BJ (cell line): Measurements from ENCODE around the gene OSGEP. TPM values are rescaled to one million over a fixed set of nuclear protein-coding genes. Genes with fewer than 3 reads are reported as not detected.

ENCODE experiments used
- CTCF ChIA-PET: fragments of 350-600 bp; formaldehyde crosslinking; extraction: SDS; loops from one replicate; lab custom pipeline; 2021; ENCODE audit warnings: antibody characterized with exemption, inconsistent platforms; lab: Yijun Ruan, JAX
- POLR2A ChIA-PET: fragments of 300-600 bp; sonication (Branson Sonifier 250); formaldehyde crosslinking; extraction: SDS; loops from one replicate; lab custom pipeline; 2021; ENCODE audit warnings: antibody characterized with exemption; lab: Charles Lee
- DNase-seq: peaks from one replicate; pipeline ENCODE4 v3.0.0-alpha.2; 2011; ENCODE audit warnings: low read depth
- H3K27me3 ChIP-seq: 2 replicates; pipeline ENCODE4 v1.6.0; 2011; ENCODE audit warnings: low read length; ENCODE audit not compliant: control insufficient read depth, insufficient read depth
- H3K36me3 ChIP-seq: 2 replicates; pipeline ENCODE4 v1.5.1; 2011; ENCODE audit warnings: low read length; ENCODE audit not compliant: control insufficient read depth, insufficient read depth
- H3K4me3 ChIP-seq: 2 replicates; pipeline ENCODE4 v1.5.1; 2011; ENCODE audit warnings: low read depth, mild to moderate bottlenecking, control low read depth, low read length
- polyA plus RNA-seq: library from polyadenylated mRNA; depleted of rRNA; stranded (reverse); fragments of >200 nt; gene quantifications from 2 replicates; pipeline ENCODE4 v1.2.3, GENCODE V29; 2011
- TF ChIP-seq, protein P1 (sequence below): IDR thresholded peaks from 2 replicates; pipeline ENCODE4 v1.5.1; 2011; ENCODE audit warnings: low read depth, mild to moderate bottlenecking, control low read depth, inconsistent platforms, low read length, moderate library complexity; ENCODE audit not compliant: insufficient read depth

OSGEP gene
- polyA plus RNA-seq, 1 experiment = 28.9 TPM

DNA sequence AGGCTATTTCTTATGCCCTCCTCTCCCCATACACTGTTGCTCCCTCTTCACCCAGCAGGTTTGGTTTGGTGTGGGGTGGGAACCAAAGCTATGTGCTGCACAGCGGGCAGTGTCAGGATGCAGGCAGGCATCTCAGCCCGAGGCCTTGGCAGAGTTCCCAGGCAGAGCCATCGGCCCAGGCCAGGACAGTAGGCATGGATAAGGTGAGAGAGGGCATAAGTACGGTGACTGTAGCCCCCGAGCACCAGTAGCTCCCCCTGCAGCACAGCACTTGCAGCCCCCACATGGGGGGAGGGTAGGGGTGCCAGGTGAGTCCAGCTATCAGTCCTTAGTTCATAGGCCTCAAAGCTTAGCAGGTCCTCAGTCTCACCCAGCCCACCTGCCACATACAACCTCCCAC, 25.8 kb downstream of the OSGEP start:
- no peaks in the 10 kb centered on the region for H3K36me3 ChIP-seq
- TF ChIP-seq, protein P1, sequence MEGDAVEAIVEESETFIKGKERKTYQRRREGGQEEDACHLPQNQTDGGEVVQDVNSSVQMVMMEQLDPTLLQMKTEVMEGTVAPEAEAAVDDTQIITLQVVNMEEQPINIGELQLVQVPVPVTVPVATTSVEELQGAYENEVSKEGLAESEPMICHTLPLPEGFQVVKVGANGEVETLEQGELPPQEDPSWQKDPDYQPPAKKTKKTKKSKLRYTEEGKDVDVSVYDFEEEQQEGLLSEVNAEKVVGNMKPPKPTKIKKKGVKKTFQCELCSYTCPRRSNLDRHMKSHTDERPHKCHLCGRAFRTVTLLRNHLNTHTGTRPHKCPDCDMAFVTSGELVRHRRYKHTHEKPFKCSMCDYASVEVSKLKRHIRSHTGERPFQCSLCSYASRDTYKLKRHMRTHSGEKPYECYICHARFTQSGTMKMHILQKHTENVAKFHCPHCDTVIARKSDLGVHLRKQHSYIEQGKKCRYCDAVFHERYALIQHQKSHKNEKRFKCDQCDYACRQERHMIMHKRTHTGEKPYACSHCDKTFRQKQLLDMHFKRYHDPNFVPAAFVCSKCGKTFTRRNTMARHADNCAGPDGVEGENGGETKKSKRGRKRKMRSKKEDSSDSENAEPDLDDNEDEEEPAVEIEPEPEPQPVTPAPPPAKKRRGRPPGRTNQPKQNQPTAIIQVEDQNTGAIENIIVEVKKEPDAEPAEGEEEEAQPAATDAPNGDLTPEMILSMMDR = no peak
- DNase-seq = no peak
- no peaks in the 10 kb centered on the region for H3K27me3 ChIP-seq
- no peak overlapping the region for H3K4me3 ChIP-seq
- CTCF ChIA-PET = interaction anchor here (1.0 to 3.0 kb wide), 3 partner anchors 12 to 15 kb away, joined by 4 to 11 read pairs (median 4); no protein-coding TSS in a partner anchor
- POLR2A ChIA-PET = no interaction called here

DNA sequence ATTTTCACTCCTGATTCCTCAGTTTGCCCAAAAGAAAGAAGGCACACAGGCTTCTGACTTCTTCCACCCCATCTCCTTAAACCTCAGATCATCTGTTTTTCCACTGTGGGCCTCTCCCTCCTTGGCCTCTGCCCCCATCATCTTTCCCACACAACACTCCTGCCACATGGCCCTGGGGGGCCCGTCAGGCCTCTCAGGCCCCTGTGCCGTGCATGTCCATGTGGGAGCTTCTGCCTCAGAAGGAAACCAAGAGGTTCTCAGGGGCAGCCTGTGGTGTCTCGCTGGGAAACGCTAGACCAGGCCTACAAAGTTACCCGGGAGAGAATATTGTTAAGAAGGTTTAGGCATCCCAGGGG, 26.6 kb downstream of the OSGEP start:
- POLR2A ChIA-PET = no interaction called here
- TF ChIP-seq, protein P1 = no peak
- Histone ChIP-seq H3K27me3 (no peaks in the 10 kb centered on the region), H3K36me3 (no peaks in the 10 kb centered on the region), H3K4me3 (no peak overlapping the region)
- DNase-seq = no peak
- CTCF ChIA-PET = interaction anchor here (1.0 to 3.0 kb wide), 3 partner anchors 12 to 14 kb away, joined by 4 to 11 read pairs (median 4); no protein-coding TSS in a partner anchor

DNA sequence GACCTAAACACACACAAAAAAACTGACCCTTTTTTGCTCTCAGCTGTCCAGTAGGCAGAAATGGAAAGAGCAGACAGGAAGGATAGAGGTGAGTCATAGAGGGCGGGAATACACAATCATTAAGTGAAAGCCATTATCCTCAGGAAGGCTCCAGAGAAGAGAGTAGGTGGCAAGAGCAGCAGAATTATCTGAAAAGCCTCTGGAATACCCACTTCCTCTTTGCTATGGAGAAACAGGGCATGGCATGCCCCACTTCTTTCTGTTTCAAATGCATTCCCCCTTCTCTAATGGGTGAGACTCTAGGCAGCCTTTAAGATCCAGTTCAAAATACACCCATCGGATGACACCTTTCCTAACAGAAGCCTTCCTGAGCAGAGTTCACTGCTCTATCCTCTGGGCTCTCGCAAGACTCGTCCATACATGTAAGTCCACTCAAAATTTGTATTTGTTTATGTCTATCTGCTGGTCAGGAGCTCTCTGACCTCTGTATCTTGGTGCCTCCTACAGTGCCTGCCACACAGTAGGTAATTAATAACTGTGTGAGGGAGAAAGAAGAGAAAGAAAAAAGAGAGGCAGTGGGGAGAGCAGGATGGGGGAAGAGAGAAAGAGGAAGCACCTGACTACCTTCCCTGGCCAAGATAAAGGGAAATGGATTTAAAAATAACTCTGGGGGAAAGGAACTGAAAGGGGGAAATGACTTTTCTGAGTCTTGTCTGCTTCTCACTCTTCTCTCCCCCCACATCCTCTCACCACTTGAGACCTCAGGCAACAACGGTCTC, 27.2 kb downstream of the OSGEP start:
- ChIA-PET CTCF (interaction anchor here (3.0 kb wide), 1 partner anchor 12 kb away, joined by 11 read pairs; no protein-coding TSS in a partner anchor), POLR2A (no interaction called here)

DNA sequence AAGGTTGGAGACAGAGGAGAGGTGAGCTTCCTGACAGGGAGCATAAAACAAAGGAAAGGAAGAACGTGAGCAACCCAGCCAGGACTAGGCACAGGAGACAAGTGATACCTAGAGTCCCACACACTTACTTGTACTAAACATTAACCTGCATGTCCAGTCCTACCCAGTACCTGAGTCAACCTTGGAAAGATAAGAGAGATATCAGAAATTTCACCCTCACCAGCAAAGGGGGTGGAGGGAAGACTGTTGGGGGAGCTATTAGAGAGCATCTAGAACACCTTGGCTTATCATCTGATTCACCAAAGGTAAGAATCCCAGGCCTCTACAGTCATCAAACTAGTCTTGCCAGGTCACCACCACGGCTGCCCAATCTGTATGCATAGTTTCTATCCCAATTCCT, 29.8 kb downstream of the OSGEP start:
- Histone ChIP-seq H3K27me3 (no peaks in the 10 kb centered on the region), H3K36me3 (no peaks in the 10 kb centered on the region), H3K4me3 (no peak overlapping the region)
- DNase-seq = no peak
- TF ChIP-seq, protein P1 = no peak
- CTCF ChIA-PET = interaction anchor here (0.8 to 2.9 kb wide), 2 partner anchors 10 to 37 kb away, joined by 3 to 25 read pairs; partner anchors contain the start of genes PIP4P1 and TEP1
- POLR2A ChIA-PET = no interaction called here

More for the DNA sequence above, 27.2 kb downstream of the OSGEP start:
- Histone ChIP-seq H3K36me3 (no peaks in the 10 kb centered on the region), H3K27me3 (no peaks in the 10 kb centered on the region), H3K4me3 (no peak overlapping the region)
- no peak for DNase-seq
- TF ChIP-seq, protein P1 = no peak

DNA sequence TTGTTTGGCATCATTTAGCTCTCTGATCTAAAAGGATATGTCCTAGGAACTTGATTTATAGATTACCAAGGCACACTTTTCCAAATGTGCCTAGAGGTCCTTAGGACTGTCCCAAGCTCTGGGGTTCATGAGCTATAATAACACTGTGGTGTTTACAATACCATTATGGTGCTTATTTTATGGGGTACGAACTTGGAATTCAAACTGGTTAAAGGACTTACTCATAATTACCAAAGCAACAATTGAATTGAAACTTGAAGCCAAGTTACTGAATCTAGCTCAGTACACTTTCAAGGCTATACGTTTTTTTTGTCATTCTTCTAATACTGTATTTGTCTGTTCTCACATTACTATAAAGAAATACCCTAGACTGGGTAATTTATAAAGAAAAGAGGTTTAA, 31.7 kb downstream of the OSGEP start:
- no peaks in the 10 kb centered on the region for H3K36me3 ChIP-seq
- POLR2A ChIA-PET = no interaction called here
- CTCF ChIA-PET = interaction anchor here (0.8 to 1.3 kb wide), 2 partner anchors 12 to 186 kb away, joined by 4 read pairs; no protein-coding TSS in a partner anchor
- TF ChIP-seq, protein P1 = no peak
- H3K27me3 ChIP-seq = no peaks in the 10 kb centered on the region
- DNase-seq = no peak
- no peak overlapping the region for H3K4me3 ChIP-seq
